Endothelial cell of umbilical vein (primary cell): ENCODE results near the gene SRBD1. TPM values are rescaled to one million over a fixed set of nuclear protein-coding genes. Genes with fewer than 3 reads are reported as not detected.

Source experiments
- BruUV-seq: library from RNA; stranded (reverse); fragments of 400-500 nt; replicated peaks from 2 replicates; lab custom pipeline; 2021; lab: Mats Ljungman, UMichigan
- CTCF ChIA-PET: fragments of 300-600, 350-600 bp; sonication (Branson Sonifier 250); formaldehyde crosslinking; loops from one replicate; lab custom pipeline; 2021; ENCODE audit warnings: antibody characterized with exemption, inconsistent platforms; lab: Charles Lee
- POLR2A ChIA-PET: fragments of 300-600, 350-600 bp; sonication (Branson Sonifier 250); formaldehyde crosslinking; loops from one replicate; lab custom pipeline; 2021; ENCODE audit warnings: antibody characterized with exemption, inconsistent platforms; lab: Charles Lee
- DNase-seq: peaks from one replicate; pipeline ENCODE4 v3.0.0-alpha.2; 2011; ENCODE audit warnings: low read depth, low spot score
- FAIRE-seq: peaks from 2 replicates; lab custom pipeline; 2011; peaks lifted over from hg19 to GRCh38; lab: Jason Lieb, UNC
- H2AFZ ChIP-seq: 2 replicates; pipeline ENCODE4 v1.6.0; 2012; ENCODE audit warnings: low read depth, low read length, control low read depth, inconsistent platforms
- H3K27ac ChIP-seq: 2 replicates; pipeline ENCODE4 v1.5.1; 2011; ENCODE audit warnings: low read depth, mild to moderate bottlenecking, control low read depth, low read length, moderate library complexity; ENCODE audit not compliant: insufficient read depth
- H3K27me3 ChIP-seq, 2 experiments: 2 replicates each; pipeline versions ENCODE4 v1.6.0 to v1.6.1; 2011; ENCODE audit warnings: low read length in 2 of 2, mixed read lengths in 1 of 2; ENCODE audit not compliant: control insufficient read depth in 2 of 2, insufficient read depth in 2 of 2
- H3K36me3 ChIP-seq, 2 experiments: 2 replicates in 1 of 2; 3 replicates in 1 of 2; pipeline ENCODE4 v1.5.1; 2011; ENCODE audit warnings: low read length in 2 of 2, mild to moderate bottlenecking in 1 of 2, moderate library complexity in 1 of 2; ENCODE audit not compliant: control insufficient read depth in 2 of 2, insufficient read depth in 2 of 2; ENCODE audit errors: extremely low read depth in 1 of 2
- H3K4me1 ChIP-seq: 3 replicates; pipeline ENCODE4 v1.5.1; 2011; ENCODE audit warnings: mild to moderate bottlenecking, low read length; ENCODE audit not compliant: control insufficient read depth, insufficient read depth; ENCODE audit errors: extremely low read depth
- H3K4me2 ChIP-seq: 2 replicates; pipeline ENCODE4 v1.6.1; 2011; ENCODE audit warnings: low read length, control low read depth, mixed read lengths; ENCODE audit not compliant: insufficient read depth
- H3K4me3 ChIP-seq, 3 experiments: fragments of 200-600 bp in 1 of 3; sonication (generic), shearing (Covaris generic) in 1 of 3; replicated peaks in 1 of 3; 2 replicates each; pipeline ENCODE4 v1.5.1; 2011 to 2016; ENCODE audit warnings: control low read depth in 3 of 3, low read length in 3 of 3, mild to moderate bottlenecking in 2 of 3, inconsistent platforms in 1 of 3, low read depth in 1 of 3, moderate library complexity in 1 of 3; ENCODE audit not compliant: insufficient read depth in 1 of 3
- H3K79me2 ChIP-seq: 2 replicates; pipeline ENCODE4 v1.6.0; 2012; ENCODE audit warnings: low read length, inconsistent platforms; ENCODE audit not compliant: control insufficient read depth, insufficient read depth
- H3K9ac ChIP-seq: replicated peaks from 2 replicates; pipeline ENCODE3; 2011; ENCODE audit warnings: low read length, control low read depth; ENCODE audit not compliant: insufficient read depth; ENCODE audit errors: extremely low read depth
- H3K9me1 ChIP-seq: replicated peaks from 3 replicates; pipeline ENCODE4 v1.6.0; 2011; ENCODE audit warnings: mild to moderate bottlenecking, low read length; ENCODE audit not compliant: control insufficient read depth, insufficient read depth; ENCODE audit errors: extremely low read depth
- H3K9me3 ChIP-seq: replicated peaks from 2 replicates; pipeline ENCODE4 v1.5.1; 2012; ENCODE audit warnings: low read length, inconsistent platforms; ENCODE audit not compliant: control insufficient read depth, insufficient read depth
- H4K20me1 ChIP-seq: replicated peaks from 2 replicates; pipeline ENCODE3; 2011; ENCODE audit warnings: mild to moderate bottlenecking, low read length; ENCODE audit not compliant: control insufficient read depth, insufficient read depth; ENCODE audit errors: extremely low read depth
- EZH2 ChIP-seq: IDR thresholded peaks from 2 replicates; pipeline ENCODE4 v1.6.1; 2012; ENCODE audit warnings: borderline replicate concordance, low read depth, mild to moderate bottlenecking, moderate library complexity, low read length, inconsistent platforms; ENCODE audit not compliant: severe bottlenecking
- FOS ChIP-seq: IDR thresholded peaks from 2 replicates; pipeline ENCODE4 v1.6.1; 2011; ENCODE audit warnings: mild to moderate bottlenecking, low read length, moderate library complexity, borderline replicate concordance; ENCODE audit not compliant: insufficient read depth
- GATA2 ChIP-seq: IDR thresholded peaks from 2 replicates; pipeline ENCODE4 v1.7.0; 2011; ENCODE audit warnings: low read depth, mild to moderate bottlenecking, moderate library complexity, mixed read lengths, low read length; ENCODE audit not compliant: insufficient read length, insufficient read depth
- JUN ChIP-seq: IDR thresholded peaks from 2 replicates; pipeline ENCODE4 v1.6.1; 2011; ENCODE audit warnings: borderline replicate concordance, low read depth; ENCODE audit not compliant: insufficient read length, insufficient read depth
- MYC ChIP-seq: IDR thresholded peaks from one replicate; pipeline ENCODE4 v1.6.1; 2011; ENCODE audit warnings: mild to moderate bottlenecking, low read depth, low read length
- POLR2A ChIP-seq: IDR thresholded peaks from 2 replicates; pipeline ENCODE4 v1.6.1; 2012; ENCODE audit warnings: low read depth, mild to moderate bottlenecking, control low read depth, low read length
- POLR2AphosphoS5 ChIP-seq: IDR thresholded peaks from 2 replicates; pipeline ENCODE4 v1.6.1; 2012; ENCODE audit warnings: low read depth, mild to moderate bottlenecking, control low read depth, low read length, moderate library complexity; ENCODE audit not compliant: insufficient read depth
- dilution Hi-C: fragments of 300-500 bp; cut with MboI; formaldehyde crosslinking; loops from one replicate; pipeline ENCODE4 v1.15.0; 2019; ENCODE audit warnings: low sequenced_read_pairs; ENCODE audit not compliant: extremely low pct_ligation_motif_present
- intact Hi-C: fragments of 100-400 bp; cut with micrococcal nuclease; formaldehyde crosslinking; loops from one replicate; pipeline ENCODE4 v1.10.0; 2022
- polyA plus RNA-seq, 4 experiments: library from polyadenylated mRNA; depleted of rRNA in 3 of 4; stranded (reverse) in 3 of 4; unstranded in 1 of 4; fragments of >200 nt; gene quantifications; 2 replicates each; pipeline versions ENCODE4 v1.2.1 to v1.2.3, GENCODE V29; 2011 to 2012; ENCODE audit warnings: missing spikeins in 1 of 4
- total RNA-seq: library from RNA; stranded (reverse); gene quantifications from 2 replicates; pipeline ENCODE4 v1.2.3, GENCODE V29; 2021
- TF ChIP-seq, protein P1 (sequence below), 2 donors: IDR thresholded peaks; 1 replicate in 1 of 2; 2 replicates in 1 of 2; pipeline ENCODE4 v1.5.1; 2011; ENCODE audit warnings: low read length in 2 of 2, mild to moderate bottlenecking in 2 of 2, moderate library complexity in 2 of 2, control low read depth in 1 of 2, inconsistent platforms in 1 of 2, low read depth in 1 of 2; ENCODE audit not compliant: insufficient read depth in 1 of 2; ENCODE audit errors: extremely low read depth in 1 of 2
- TF ChIP-seq, protein P2 (sequence below): IDR thresholded peaks from 2 replicates; pipeline ENCODE4 v1.6.1; 2011; ENCODE audit not compliant: insufficient read depth, insufficient read length

SRBD1 gene
- total and polyA plus RNA-seq, 2 donors (not counting 3 experiments of a cell fraction or from before 2014, with no cell fraction given), result 3.7 to 12.5 TPM

DNA sequence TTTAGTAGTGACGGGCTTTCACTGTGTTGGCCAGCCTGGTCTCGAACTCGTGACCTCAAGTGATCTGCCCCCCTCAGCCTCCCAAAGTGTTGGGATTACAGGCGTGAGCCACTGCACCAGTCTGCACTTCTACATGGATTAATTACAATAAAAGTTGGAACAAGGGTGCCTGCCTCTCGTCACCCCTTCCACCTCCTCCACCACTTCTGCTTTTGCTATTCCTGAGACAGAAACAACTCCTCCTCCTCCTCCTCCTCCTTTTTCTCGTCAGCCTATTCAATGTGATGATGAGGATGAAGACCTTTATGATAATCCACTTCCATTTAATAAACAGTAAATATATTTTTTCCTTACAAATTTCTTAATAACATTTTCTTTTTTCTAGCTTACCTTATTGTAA, 35.2 kb downstream of the SRBD1 start:
- ChIA-PET CTCF (interaction anchor here (0.7 to 5.3 kb wide), 4 partner anchors 8 to 1238 kb away, joined by 3 to 60 read pairs (median 10); no protein-coding TSS in a partner anchor), POLR2A (no interaction called here)
- dilution Hi-C loops (no loop called here), intact Hi-C loops (no loop called here)
- Histone ChIP-seq H3K27ac (no peak overlapping the region), H3K79me2 (no peaks in the 10 kb centered on the region), H4K20me1 (no peaks in the 10 kb centered on the region), H3K27me3 (no peaks in the 10 kb centered on the region), H3K4me3 (no peak overlapping the region), H3K9me1 (no peaks in the 10 kb centered on the region), H2AFZ (no peak overlapping the region), H3K36me3 (no peaks in the 10 kb centered on the region), H3K4me1 (peaks cover 1% of the 10 kb centered on the region), H3K4me2 (no peak overlapping the region), H3K9ac (no peak overlapping the region), H3K9me3 (no peaks in the 10 kb centered on the region)
- no peak for FAIRE-seq
- no peak for DNase-seq
- BruUV-seq, result no TSS peak
- TF ChIP-seq GATA2 (no peak), JUN (no peak), POLR2A (no peak), FOS (no peak), EZH2 (no peak), MYC (no peak), POLR2AphosphoS5 (no peak)
- TF ChIP-seq, protein P1, sequence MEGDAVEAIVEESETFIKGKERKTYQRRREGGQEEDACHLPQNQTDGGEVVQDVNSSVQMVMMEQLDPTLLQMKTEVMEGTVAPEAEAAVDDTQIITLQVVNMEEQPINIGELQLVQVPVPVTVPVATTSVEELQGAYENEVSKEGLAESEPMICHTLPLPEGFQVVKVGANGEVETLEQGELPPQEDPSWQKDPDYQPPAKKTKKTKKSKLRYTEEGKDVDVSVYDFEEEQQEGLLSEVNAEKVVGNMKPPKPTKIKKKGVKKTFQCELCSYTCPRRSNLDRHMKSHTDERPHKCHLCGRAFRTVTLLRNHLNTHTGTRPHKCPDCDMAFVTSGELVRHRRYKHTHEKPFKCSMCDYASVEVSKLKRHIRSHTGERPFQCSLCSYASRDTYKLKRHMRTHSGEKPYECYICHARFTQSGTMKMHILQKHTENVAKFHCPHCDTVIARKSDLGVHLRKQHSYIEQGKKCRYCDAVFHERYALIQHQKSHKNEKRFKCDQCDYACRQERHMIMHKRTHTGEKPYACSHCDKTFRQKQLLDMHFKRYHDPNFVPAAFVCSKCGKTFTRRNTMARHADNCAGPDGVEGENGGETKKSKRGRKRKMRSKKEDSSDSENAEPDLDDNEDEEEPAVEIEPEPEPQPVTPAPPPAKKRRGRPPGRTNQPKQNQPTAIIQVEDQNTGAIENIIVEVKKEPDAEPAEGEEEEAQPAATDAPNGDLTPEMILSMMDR (IDR thresholded peaks at IDR 0.05; ENCODE audit: extremely low read depth in 1 of 2, insufficient read depth in 1 of 2, low read depth in 1 of 2, low read length in 2 of 2), result no peak
- TF ChIP-seq, protein P2, sequence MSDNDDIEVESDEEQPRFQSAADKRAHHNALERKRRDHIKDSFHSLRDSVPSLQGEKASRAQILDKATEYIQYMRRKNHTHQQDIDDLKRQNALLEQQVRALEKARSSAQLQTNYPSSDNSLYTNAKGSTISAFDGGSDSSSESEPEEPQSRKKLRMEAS, result no peak
